ENCODE measurements around the gene CTF1.
"Not testable (repeated sequence)": the region's sequence is repeated elsewhere in the genome, so short reads cannot be mapped to it uniquely, and the experiment has no call there.

Gene CTF1

GRCh38 chr16:30928390-30928789 lies 32.0 kb downstream of the CTF1 start:
- DNase-seq, result no peak

- no peak for DNase-seq
These were observed 32.8 kb downstream of the CTF1 start for GRCh38 chr16:30929167-30929566.

DNA sequence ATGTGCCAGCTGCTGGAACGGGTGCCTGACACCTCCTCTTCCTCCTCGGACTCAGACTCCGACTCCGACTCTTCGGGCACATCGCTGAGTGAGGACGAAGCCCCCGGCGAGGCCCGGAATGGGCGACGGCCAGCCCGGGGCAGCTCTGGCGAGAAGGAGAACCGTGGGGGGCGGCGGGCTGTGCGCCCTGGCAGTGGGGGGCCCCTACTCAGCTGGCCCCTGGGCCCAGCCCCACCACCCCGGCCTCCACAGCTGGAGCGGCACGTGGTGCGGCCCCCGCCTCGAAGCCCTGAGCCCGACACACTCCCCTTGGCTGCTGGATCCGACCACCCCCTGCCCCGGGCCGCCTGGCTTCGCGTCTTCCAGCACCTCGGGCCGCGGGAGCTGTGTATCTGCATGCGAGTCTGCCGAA lies 33.8 kb downstream of the CTF1 start:
- DNase-seq, result no peak

DNA sequence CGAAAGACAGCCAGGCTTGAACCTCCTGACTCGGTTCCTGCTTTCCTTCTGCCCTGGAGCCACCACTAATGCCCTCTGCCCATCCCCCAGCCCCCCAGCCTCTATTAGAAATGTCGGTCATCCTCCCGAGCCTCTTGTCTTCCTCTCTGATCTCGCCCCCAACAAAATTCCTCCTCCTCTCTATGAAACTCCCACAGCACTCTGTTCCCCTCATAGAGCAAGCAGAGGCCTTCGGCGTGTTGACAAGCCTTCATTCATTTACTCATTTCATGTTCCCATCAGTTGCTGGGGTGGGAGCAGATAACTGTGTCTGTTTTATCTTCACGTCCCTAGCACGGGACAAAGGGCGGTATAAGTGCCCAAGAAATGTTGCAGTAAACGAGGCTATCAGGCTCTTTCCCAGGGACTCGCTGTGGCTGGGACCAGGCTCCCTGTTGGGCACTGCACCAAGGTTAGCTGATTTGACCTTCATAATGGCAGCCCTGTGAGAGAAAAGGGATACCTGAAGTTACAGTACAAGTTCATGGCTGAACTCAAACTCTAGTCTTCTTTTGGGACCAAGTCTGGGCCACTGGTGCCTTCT lies 34.7 kb downstream of the CTF1 start:
- DNase-seq, result peak in 1 of 56 donors; percentile 17

- peak in 14 of 56 donors; percentile 4 to 47 (median 21) for DNase-seq
These were observed 38.6 kb downstream of the CTF1 start for GRCh38 chr16:30934827-30935557.

GRCh38 chr16:30937692-30938091 lies 41.3 kb downstream of the CTF1 start:
- DNase-seq, result no peak

GRCh38 chr16:30939571-30939970 lies 43.2 kb downstream of the CTF1 start:
- not testable (repeated sequence) for DNase-seq

- DNase-seq, result peak in 31 of 56 donors; percentile 4 to 59 (median 31)
These were observed 45.4 kb downstream of the CTF1 start for GRCh38 chr16:30941600-30942425.

- no peak for DNase-seq
These were observed 46.0 kb downstream of the CTF1 start for GRCh38 chr16:30942426-30942806.

DNA sequence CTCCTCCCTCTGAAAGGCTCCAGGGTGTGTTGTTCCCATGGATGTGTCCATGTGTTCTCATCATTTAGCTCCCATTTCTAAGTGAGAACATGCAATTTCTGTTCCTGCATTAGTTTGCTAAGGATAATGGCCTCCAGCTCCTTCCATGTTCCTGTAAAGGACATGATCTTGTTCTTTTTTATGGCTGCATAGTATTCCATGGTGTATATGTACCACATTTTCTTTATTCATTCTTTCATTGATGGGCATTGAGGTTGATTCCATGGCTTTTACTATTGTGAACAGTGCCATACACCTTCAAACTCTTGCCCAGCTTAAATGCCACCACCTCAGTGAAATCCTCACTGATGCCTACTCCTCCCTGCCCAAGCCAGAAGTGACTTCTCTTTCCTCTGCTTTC lies 47.9 kb downstream of the CTF1 start:
- DNase-seq, result no peak

DNA sequence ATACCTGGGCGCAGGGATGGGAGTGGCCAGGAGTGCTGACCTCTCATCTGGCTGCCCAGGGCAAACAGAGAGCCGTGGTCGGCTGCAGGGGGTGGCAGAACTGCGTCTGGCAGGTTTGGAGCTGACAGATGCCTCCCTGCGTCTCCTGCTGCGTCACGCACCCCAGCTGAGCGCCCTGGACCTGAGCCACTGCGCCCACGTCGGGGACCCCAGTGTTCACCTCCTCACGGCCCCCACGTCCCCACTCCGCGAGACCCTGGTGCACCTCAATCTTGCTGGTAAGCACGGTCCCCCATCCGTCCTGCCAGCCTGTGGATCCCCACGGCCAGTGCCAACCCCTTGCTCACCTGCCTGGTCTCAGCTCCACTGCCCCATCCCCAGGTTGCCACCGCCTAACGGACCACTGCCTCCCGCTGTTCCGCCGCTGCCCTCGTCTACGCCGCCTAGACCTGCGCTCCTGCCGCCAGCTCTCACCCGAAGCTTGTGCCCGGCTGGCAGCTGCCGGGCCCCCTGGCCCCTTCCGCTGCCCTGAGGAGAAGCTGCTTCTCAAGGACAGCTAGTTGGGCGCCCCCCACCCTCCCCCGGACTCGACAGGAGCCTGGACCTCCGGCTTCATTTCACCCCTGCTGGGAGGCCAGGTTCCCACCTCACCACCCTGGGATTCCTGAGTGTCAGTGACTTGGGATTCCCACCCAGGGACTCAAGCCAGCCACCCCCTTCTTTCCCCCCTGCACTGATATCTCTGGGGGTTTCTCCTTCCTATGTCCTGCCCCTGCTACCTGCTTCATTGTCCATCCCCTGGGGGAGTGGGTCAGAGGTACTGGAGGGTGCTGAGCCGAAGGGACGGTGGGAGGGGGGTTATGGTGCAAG lies 50.5 kb downstream of the CTF1 start:
- no peak for DNase-seq

- no peak for DNase-seq
These were observed 51.1 kb downstream of the CTF1 start for GRCh38 chr16:30947541-30947858.

GRCh38 chr16:30947859-30948666 lies 51.6 kb downstream of the CTF1 start:
- DNase-seq, result peak in 55 of 56 donors; percentile 51 to 98 (median 88)

- DNase-seq, result peak in 47 of 56 donors; percentile 17 to 80 (median 57)
These were observed 52.5 kb downstream of the CTF1 start, which contains the start of gene ORAI3 for GRCh38 chr16:30948667-30949649. TSS of gene ORAI3 (plus strand) at chr16:30949068. CDS start at chr16:30949290, 222 bp downstream.

GRCh38 chr16:30949650-30950515 lies 53.5 kb downstream of the CTF1 start:
- peak in 14 of 56 donors; percentile 4 to 39 (median 18) for DNase-seq

DNA sequence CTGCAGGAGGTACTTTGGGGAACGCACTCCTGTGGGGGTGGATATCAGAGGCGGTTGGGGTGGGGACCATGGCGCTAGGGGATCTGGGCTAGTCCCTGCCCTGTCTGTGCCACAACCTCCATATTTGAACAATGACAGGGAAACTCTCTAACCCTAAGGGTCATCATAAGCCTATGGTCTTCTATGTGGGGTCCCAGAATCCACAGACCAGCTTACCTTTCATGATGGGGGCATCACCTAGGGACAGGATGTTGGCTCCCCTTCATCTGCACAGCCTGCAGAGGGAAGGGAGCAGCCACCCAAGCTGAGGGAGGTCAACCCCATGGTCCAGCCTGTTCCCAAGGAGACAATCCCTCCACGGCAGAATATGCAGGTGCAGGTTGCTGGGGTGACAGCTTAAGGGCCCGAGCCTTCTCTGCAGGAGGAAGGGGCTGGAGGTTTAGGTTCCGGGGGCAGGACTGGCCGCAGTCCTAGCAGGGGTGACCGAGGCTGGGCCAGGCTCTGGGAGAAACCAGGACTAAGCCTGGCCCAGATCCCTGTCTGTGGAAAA lies 54.2 kb downstream of the CTF1 start:
- no peak for DNase-seq

DNA sequence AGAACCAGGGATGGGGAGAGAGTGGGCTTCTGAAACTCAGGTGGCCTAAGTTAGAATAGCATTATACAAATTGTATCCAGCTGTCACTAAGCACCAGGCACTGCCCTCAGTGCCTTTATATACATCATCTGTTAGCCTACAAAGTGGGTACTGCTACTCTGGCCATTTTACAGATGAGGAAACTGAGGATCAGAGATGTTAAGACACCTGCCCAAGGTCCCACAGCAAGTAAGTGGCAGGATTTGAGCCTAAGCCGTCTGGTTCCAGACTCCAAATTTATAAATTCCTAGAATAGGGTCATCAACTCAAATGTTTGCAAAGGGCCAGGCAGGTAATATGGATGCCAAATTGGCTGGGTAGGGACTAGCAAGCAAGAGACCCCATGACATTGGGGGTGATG lies 54.8 kb downstream of the CTF1 start:
- DNase-seq, result no peak

DNA sequence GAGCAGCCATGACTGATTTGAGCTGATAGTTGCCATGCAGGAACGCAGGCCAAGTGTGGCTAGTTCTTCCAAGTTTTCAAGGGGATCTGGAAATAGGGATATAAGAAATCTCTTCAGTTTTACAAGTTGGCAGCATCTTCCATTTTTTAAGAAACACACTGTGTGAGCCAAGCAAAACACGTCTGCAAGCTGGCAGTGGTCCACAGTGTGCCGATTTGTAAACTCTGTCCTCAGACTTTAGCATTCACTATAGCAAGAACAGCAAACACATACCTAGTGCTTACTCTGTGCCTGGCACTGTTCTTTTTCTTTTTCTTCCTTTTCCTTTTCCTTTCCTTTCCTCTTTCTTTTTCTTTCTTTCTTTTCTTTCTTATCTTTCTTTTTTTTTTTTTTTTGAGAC lies 55.3 kb downstream of the CTF1 start:
- no peak for DNase-seq
